Suprapubic skin (tissue), 4 donors: ENCODE measurements around the gene ERVK3-1. TPM values are rescaled to one million over a fixed set of nuclear protein-coding genes. Genes with fewer than 3 reads are reported as not detected.

ENCODE experiments used
- DNase-seq, 2 donors: peaks; one replicate each; pipeline ENCODE4 v3.0.0-alpha.2; 2019; ENCODE audit warnings: low spot score in 2 of 2
- H3K27ac ChIP-seq: fragments of 200-600 bp; sonication (generic); one replicate; pipeline ENCODE4 v1.5.1; 2019
- H3K27me3 ChIP-seq: fragments of 200-600 bp; sonication (generic); one replicate; pipeline ENCODE4 v1.5.1; 2019
- H3K36me3 ChIP-seq: fragments of 200-600 bp; sonication (generic); one replicate; pipeline ENCODE4 v1.5.1; 2019
- H3K4me1 ChIP-seq: fragments of 200-600 bp; sonication (generic); one replicate; pipeline ENCODE4 v1.5.1; 2019
- H3K4me3 ChIP-seq: fragments of 200-600 bp; sonication (generic); one replicate; pipeline ENCODE4 v1.5.1; 2019; ENCODE audit warnings: mild to moderate bottlenecking
- H3K9me3 ChIP-seq: fragments of 200-600 bp; sonication (generic); one replicate; pipeline ENCODE4 v1.5.1; 2019
- EP300 ChIP-seq: sonication (generic); formaldehyde crosslinking; IDR thresholded peaks from one replicate; pipeline ENCODE4 v1.6.1; 2017; ENCODE audit warnings: antibody characterized with exemption
- POLR2A ChIP-seq, 2 donors: fragments of 450-650 bp; IDR thresholded peaks; one replicate each; pipeline ENCODE4 v1.6.1; 2017; ENCODE audit warnings: antibody characterized with exemption in 2 of 2, mild to moderate bottlenecking in 2 of 2, moderate library complexity in 2 of 2
- POLR2AphosphoS5 ChIP-seq, 3 donors: sonication (generic); formaldehyde crosslinking; IDR thresholded peaks; one replicate each; pipeline ENCODE4 v1.6.1; 2017; ENCODE audit warnings: antibody characterized with exemption in 3 of 3
- WGBS: methylation state at CpG from one replicate; pipeline ENCODE4 v1.1.5; 2018; 5-methylcytosine and 5-hydroxymethylcytosine counted together
- total RNA-seq, 4 donors: library from RNA; depleted of rRNA; stranded (reverse); fragments of >200 nt; gene quantifications; one replicate each; pipeline ENCODE4 v1.1.0, GENCODE V29; 2016
- TF ChIP-seq, protein P1 (sequence below), 2 donors: fragments of 200-600 bp in 1 of 2; fragments of 450-650 bp in 1 of 2; sonication (generic) in 1 of 2; IDR thresholded peaks; one replicate each; pipeline ENCODE4 v1.5.1; 2016 to 2019; ENCODE audit warnings: antibody characterized with exemption in 2 of 2, mild to moderate bottlenecking in 1 of 2, moderate library complexity in 1 of 2

The ERVK3-1 gene
- total RNA-seq, 4 donors from 2014 or later, result 36.9 to 70.3 (median 42.1) TPM

DNA sequence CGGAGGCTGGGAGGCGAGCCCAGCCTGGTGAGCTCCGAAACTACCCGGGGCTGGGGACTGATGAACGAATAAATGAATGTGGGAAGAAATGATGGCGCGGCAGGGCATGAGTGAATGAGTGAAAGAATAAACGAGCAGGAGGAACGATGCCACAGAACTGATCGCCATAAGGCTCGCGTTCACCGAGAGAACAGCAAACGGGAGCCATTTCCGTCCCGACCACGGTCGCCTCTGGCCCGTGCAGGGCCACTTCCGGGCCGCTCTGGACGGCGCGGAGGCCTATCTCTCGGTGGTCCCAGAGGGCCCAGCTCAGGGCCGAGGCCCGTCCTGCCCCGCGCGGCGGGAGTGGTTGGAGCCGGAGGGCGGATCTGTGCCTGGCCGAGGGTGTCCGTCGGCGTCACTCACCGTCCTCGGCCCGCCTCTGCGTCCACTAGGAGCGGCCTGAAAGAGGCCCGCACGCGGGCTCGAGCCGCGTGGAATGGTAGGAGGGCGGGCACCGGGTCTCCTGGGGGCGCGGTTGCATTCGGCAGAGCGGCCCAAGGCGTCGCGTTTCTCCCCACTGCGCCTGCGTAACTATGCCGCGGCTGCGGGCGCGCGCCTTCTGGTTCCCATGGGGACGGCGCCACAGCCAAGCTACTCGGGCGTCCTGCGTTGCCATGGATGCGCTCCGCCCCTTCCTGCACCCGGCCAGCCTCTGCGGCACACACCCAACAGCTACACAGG, 57.3 kb downstream of the ERVK3-1 start, which contains the start of gene ZNF497:
Gene ZNF497 (minus strand): TSS at position 480 of the 723 bp plus-strand sequence. CDS start 5,116 bp downstream, outside the sequence.
- Histone ChIP-seq H3K4me1 (peaks cover 14% of the 10 kb centered on the region), H3K9me3 (no peaks in the 10 kb centered on the region), H3K4me3 (peak within 1 kb of the TSS; percentile 82), H3K27me3 (peaks cover 3% of the 10 kb centered on the region), H3K27ac (peak within 1 kb of the TSS; percentile 96), H3K36me3 (peaks cover 4% of the 10 kb centered on the region)
- TF ChIP-seq POLR2AphosphoS5 (IDR thresholded peaks at IDR 0.05) (peak; percentile 4 to 95 (median 61)), EP300 (no peak), POLR2A (IDR thresholded peaks at IDR 0.05) (peak in 1 of 2 donors; percentile 52)
- TF ChIP-seq, protein P1, sequence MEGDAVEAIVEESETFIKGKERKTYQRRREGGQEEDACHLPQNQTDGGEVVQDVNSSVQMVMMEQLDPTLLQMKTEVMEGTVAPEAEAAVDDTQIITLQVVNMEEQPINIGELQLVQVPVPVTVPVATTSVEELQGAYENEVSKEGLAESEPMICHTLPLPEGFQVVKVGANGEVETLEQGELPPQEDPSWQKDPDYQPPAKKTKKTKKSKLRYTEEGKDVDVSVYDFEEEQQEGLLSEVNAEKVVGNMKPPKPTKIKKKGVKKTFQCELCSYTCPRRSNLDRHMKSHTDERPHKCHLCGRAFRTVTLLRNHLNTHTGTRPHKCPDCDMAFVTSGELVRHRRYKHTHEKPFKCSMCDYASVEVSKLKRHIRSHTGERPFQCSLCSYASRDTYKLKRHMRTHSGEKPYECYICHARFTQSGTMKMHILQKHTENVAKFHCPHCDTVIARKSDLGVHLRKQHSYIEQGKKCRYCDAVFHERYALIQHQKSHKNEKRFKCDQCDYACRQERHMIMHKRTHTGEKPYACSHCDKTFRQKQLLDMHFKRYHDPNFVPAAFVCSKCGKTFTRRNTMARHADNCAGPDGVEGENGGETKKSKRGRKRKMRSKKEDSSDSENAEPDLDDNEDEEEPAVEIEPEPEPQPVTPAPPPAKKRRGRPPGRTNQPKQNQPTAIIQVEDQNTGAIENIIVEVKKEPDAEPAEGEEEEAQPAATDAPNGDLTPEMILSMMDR (IDR thresholded peaks at IDR 0.05), result no peak
- WGBS, result under 1% methylated on average over 41 of the region's 74 CpGs
- peak; percentile 97 for DNase-seq

DNA sequence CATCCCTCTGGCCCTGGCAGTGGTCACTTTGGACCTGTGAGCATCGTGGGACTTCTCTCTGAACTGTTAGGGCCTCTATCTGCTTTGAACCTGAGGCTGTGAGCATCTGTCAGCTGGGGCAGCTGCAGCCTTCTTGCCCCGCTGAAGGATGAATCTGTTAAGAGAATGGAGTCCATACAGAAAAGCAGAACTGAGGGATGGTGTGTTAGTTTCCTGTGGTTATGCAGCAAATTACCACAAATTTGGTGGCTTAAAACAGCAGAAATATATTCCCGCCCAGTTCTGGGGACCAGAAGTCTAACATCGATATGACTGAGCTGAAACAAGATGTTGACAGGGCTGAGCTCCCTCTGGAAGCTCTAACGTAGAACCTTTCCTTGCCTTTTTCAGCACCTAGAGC, 59.0 kb downstream of the ERVK3-1 start:
- Histone ChIP-seq H3K27ac (no peak overlapping the region), H3K36me3 (peaks cover 19% of the 10 kb centered on the region), H3K9me3 (no peaks in the 10 kb centered on the region), H3K4me3 (no peak overlapping the region), H3K4me1 (peaks cover 14% of the 10 kb centered on the region), H3K27me3 (no peaks in the 10 kb centered on the region)
- TF ChIP-seq POLR2A (IDR thresholded peaks at IDR 0.05) (no peak), POLR2AphosphoS5 (IDR thresholded peaks at IDR 0.05) (no peak), EP300 (no peak)
- TF ChIP-seq, protein P1 (IDR thresholded peaks at IDR 0.05), result no peak
- 69% methylated on average over 5 of the region's 5 CpGs for WGBS
- no peak for DNase-seq

Other genes with a start within 250 kb of the ERVK3-1 start
- gene ZNF135, start 246.1 kb upstream of the ERVK3-1 start, total RNA-seq, result 10 to 100 TPM in 2 of 4 donors, 1 to 10 TPM in 2; 4.6 to 12.4 (median 7.7) TPM
- gene ZSCAN18, start 207.1 kb upstream of the ERVK3-1 start, total RNA-seq, result 10 to 100 TPM; 33.0 to 52.8 (median 48.9) TPM
- 10 to 100 TPM in 1 of 4 donors, 1 to 10 TPM in 3; 6.5 to 11.6 (median 9.9) TPM for gene ZNF329, start 154.6 kb upstream of the ERVK3-1 start, total RNA-seq
- 10 to 100 TPM; 26.8 to 70.2 (median 36.5) TPM for gene ZNF274, start 122.3 kb upstream of the ERVK3-1 start, total RNA-seq
- gene ZNF544, start 76.5 kb upstream of the ERVK3-1 start, total RNA-seq, result 10 to 100 TPM; 44.4 to 55.4 (median 48.9) TPM
- 10 to 100 TPM in 1 of 4 donors, 1 to 10 TPM in 3; 8.3 to 15.6 (median 8.7) TPM for gene ZNF8, start 26.4 kb upstream of the ERVK3-1 start, total RNA-seq
- 1 to 10 TPM; 4.3 to 7.6 (median 5.6) TPM for gene ZSCAN22, start 21.6 kb downstream of the ERVK3-1 start, total RNA-seq
- 10 to 100 TPM in 2 of 4 donors, 1 to 10 TPM in 2; 1.0 to 14.9 (median 8.1) TPM for gene A1BG, start 48.1 kb downstream of the ERVK3-1 start, total RNA-seq
- gene ZNF497, start 57.4 kb downstream of the ERVK3-1 start, total RNA-seq, result 1 to 10 TPM; 2.4 to 4.8 (median 3.4) TPM
- gene ZNF837, start 75.7 kb downstream of the ERVK3-1 start, total RNA-seq, result 1 to 10 TPM; 2.6 to 6.2 (median 4.3) TPM
- 1,000 to 10,000 TPM; 1,253 to 2,519 (median 2,306) TPM for gene RPS5, start 81.9 kb downstream of the ERVK3-1 start, total RNA-seq
- gene RNF225, start 90.3 kb downstream of the ERVK3-1 start, total RNA-seq, result 10 to 100 TPM in 2 of 4 donors, 1 to 10 TPM in 1, not detected in 1; 3.9 to 13.7 (median 13.6) TPM
- 10 to 100 TPM; 15.8 to 21.2 (median 17.4) TPM for gene ZNF584, start 103.3 kb downstream of the ERVK3-1 start, total RNA-seq
- 1 to 10 TPM; 1.7 to 2.9 (median 2.3) TPM for gene ZNF132, start 134.8 kb downstream of the ERVK3-1 start, total RNA-seq
- gene ZNF324B, start 146.2 kb downstream of the ERVK3-1 start, total RNA-seq, result 10 to 100 TPM in 3 of 4 donors, 1 to 10 TPM in 1; 9.7 to 28.7 (median 13.8) TPM
- 10 to 100 TPM; 20.3 to 41.5 (median 25.6) TPM for gene ZNF324, start 161.7 kb downstream of the ERVK3-1 start, total RNA-seq
- 10 to 100 TPM; 19.8 to 38.8 (median 24.0) TPM for gene ZNF446, start 171.0 kb downstream of the ERVK3-1 start, total RNA-seq
- gene SLC27A5, start 206.6 kb downstream of the ERVK3-1 start, total RNA-seq, result 10 to 100 TPM in 2 of 4 donors, 1 to 10 TPM in 2; 2.1 to 19.1 (median 10.7) TPM
- gene ZBTB45, start 214.4 kb downstream of the ERVK3-1 start, total RNA-seq, result 10 to 100 TPM in 3 of 4 donors, 1 to 10 TPM in 1; 6.7 to 20.7 (median 15.8) TPM
- gene TRIM28, start 238.7 kb downstream of the ERVK3-1 start, total RNA-seq, result 100 to 1,000 TPM; 334 to 395 (median 360) TPM
- gene CHMP2A, start 249.7 kb downstream of the ERVK3-1 start, total RNA-seq, result 100 to 1,000 TPM in 3 of 4 donors, 10 to 100 TPM in 1; 96.1 to 120 (median 103) TPM